ENCODE measurements around the gene LIX1.

The LIX1 gene

DNA sequence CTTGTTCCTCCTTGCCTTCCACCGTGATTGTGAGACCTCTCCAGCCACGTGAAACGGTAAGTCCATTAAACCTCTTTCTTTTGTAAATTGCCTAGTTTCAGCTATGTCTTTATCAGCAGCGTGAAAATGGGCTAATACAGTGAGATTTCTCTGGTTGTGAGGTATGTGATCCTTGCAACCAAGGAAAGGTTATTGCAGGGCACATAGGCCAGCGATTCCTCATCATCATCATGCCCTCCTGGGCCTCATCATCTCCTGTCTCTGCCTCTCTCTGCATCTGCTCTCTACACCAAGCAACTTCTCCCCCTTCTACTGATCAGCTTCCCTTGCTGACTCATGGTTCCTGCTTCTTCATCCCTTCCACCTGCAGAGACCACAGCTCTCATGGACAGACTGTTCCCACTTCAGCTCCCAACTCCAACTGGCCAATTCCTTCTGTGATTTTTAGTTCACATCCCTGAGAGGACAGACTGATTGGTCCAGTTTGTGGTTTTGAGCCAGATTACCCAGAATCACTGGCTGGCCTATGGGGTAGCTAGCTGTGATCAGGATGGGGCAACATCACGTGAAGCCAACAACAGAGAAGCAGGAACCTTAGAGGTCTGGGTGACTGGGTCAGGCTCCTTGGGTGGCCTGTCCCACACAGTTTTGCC lies 53.1 kb downstream of the LIX1 start:
- Histone ChIP-seq H4K12ac (ENCODE audit: low read depth, low read length) (no peak overlapping the region), H3K4ac (ENCODE audit: low read depth, low read length) (no peak overlapping the region), H3K4me2 (ENCODE audit: low read length) (no peak overlapping the region), H3K14ac (ENCODE audit: low read length) (no peak overlapping the region), H3K18ac (ENCODE audit: low read length) (no peak overlapping the region), H3K79me2 (ENCODE audit: control insufficient read depth, insufficient read depth, low read length, poor library complexity) (no peaks in the 10 kb centered on the region), H2BK5ac (ENCODE audit: low read depth, low read length, poor library complexity) (no peak overlapping the region), H2AFZ (ENCODE audit: insufficient read depth, low read length, poor library complexity) (no peak overlapping the region), H3K23ac (ENCODE audit: low read length) (no peak overlapping the region), H3K27me3 (ENCODE audit: insufficient read depth, low read length) (no peaks in the 10 kb centered on the region), H3K9ac (ENCODE audit: low read length) (no peak overlapping the region), H4K8ac (ENCODE audit: low read depth, low read length) (no peak overlapping the region), H3K9me3 (ENCODE audit: insufficient read depth, low read depth, low read length) (peaks cover 7% of the 10 kb centered on the region), H4K91ac (ENCODE audit: low read depth, low read length) (no peak overlapping the region), H2BK120ac (ENCODE audit: insufficient read depth, low read length, poor library complexity) (no peak overlapping the region), H3K27ac (ENCODE audit: low read depth, low read length) (no peak overlapping the region), H2AK5ac (ENCODE audit: low read length) (no peak overlapping the region), H2BK12ac (ENCODE audit: low read length) (no peak overlapping the region), H3K36me3 (ENCODE audit: control insufficient read depth in 1 of 2, insufficient read depth in 2 of 2, low read length in 2 of 2) (no peaks in the 10 kb centered on the region), H3K4me3 (ENCODE audit: low read depth, low read length) (no peak overlapping the region), H3K79me1 (ENCODE audit: low read length) (no peaks in the 10 kb centered on the region), H3K4me1 (ENCODE audit: control insufficient read depth in 1 of 2, insufficient read depth in 2 of 2, low read length in 2 of 2) (peaks cover 5% of the 10 kb centered on the region in 2 experiments)
- WGBS (ENCODE audit: extremely low coverage, insufficient coverage, insufficient read length), result no CpG with 5 or more reads among the region's 6 CpGs
- no peak for DNase-seq

DNA sequence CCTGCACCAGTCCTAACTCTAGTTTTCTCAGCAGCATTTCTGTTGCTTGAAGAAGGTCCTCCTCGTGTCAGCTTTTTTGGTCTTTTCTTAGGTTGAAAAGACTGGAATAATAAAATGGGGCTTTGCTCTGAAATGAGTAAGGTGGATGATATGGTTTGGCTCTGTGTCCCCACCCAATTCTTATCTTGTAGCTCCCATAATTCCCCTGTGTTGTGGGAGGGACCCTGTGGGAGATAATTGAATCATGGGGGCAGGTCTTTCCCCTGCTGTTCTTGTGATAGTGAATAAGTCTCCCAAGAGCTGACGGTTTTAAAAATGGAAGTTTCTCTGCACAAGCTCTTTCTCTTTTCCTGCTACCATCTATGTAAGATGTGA lies 53.6 kb downstream of the LIX1 start:
- H3K79me2 ChIP-seq (ENCODE audit: control insufficient read depth, insufficient read depth, low read length, poor library complexity), result no peaks in the 10 kb centered on the region
- H3K36me3 ChIP-seq (ENCODE audit: control insufficient read depth in 1 of 2, insufficient read depth in 2 of 2, low read length in 2 of 2), result no peaks in the 10 kb centered on the region
- no peak overlapping the region for H2BK5ac ChIP-seq (ENCODE audit: low read depth, low read length, poor library complexity)
- H3K4me3 ChIP-seq (ENCODE audit: low read depth, low read length), result no peak overlapping the region
- H3K4me2 ChIP-seq (ENCODE audit: low read length), result no peak overlapping the region
- WGBS (ENCODE audit: extremely low coverage, insufficient coverage, insufficient read length), result no CpG with 5 or more reads among the region's 2 CpGs
- no peak overlapping the region for H3K23ac ChIP-seq (ENCODE audit: low read length)
- H3K27me3 ChIP-seq (ENCODE audit: insufficient read depth, low read length), result no peaks in the 10 kb centered on the region
- no peak overlapping the region for H4K12ac ChIP-seq (ENCODE audit: low read depth, low read length)
- H3K27ac ChIP-seq (ENCODE audit: low read depth, low read length), result no peak overlapping the region
- H3K18ac ChIP-seq (ENCODE audit: low read length), result no peak overlapping the region
- H3K4me1 ChIP-seq (ENCODE audit: control insufficient read depth in 1 of 2, insufficient read depth in 2 of 2, low read length in 2 of 2), result peaks cover 5% of the 10 kb centered on the region in 2 experiments
- H4K8ac ChIP-seq (ENCODE audit: low read depth, low read length), result no peak overlapping the region
- no peak overlapping the region for H3K4ac ChIP-seq (ENCODE audit: low read depth, low read length)
- no peaks in the 10 kb centered on the region for H3K79me1 ChIP-seq (ENCODE audit: low read length)
- H2AFZ ChIP-seq (ENCODE audit: insufficient read depth, low read length, poor library complexity), result no peak overlapping the region
- no peak overlapping the region for H2BK12ac ChIP-seq (ENCODE audit: low read length)
- H3K9me3 ChIP-seq (ENCODE audit: insufficient read depth, low read depth, low read length), result peaks cover 7% of the 10 kb centered on the region
- no peak for DNase-seq
- H2BK120ac ChIP-seq (ENCODE audit: insufficient read depth, low read length, poor library complexity), result no peak overlapping the region
- no peak overlapping the region for H3K14ac ChIP-seq (ENCODE audit: low read length)
- no peak overlapping the region for H2AK5ac ChIP-seq (ENCODE audit: low read length)
- no peak overlapping the region for H3K9ac ChIP-seq (ENCODE audit: low read length)
- no peak overlapping the region for H4K91ac ChIP-seq (ENCODE audit: low read depth, low read length)

DNA sequence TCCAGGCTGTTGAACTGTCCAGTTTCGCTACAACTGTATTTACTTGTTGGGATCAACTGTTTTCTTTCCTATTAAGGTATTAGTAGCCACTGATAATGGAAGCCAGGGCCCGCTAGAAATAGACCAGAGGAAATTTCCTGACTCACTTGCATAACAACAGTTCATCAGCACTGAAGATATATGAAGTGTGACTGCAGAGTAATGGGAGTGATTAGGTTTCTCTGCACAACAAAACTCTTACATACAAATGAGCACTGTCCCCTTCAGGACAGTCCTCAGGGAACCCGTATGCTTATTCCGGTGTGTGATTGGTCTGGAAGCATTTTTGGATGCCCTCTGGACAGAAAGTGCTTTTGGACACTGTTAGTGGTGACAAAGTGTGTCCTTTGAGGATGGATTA lies 55.3 kb downstream of the LIX1 start:
- Histone ChIP-seq H3K4me2 (ENCODE audit: low read length) (no peak overlapping the region), H3K9me3 (ENCODE audit: insufficient read depth, low read depth, low read length) (peaks cover 7% of the 10 kb centered on the region), H3K4me3 (ENCODE audit: low read depth, low read length) (no peak overlapping the region), H2BK120ac (ENCODE audit: insufficient read depth, low read length, poor library complexity) (no peak overlapping the region), H3K18ac (ENCODE audit: low read length) (no peak overlapping the region), H3K4me1 (ENCODE audit: control insufficient read depth in 1 of 2, insufficient read depth in 2 of 2, low read length in 2 of 2) (peaks cover 5% of the 10 kb centered on the region in 2 experiments), H2BK12ac (ENCODE audit: low read length) (no peak overlapping the region), H3K27me3 (ENCODE audit: insufficient read depth, low read length) (no peaks in the 10 kb centered on the region), H2AFZ (ENCODE audit: insufficient read depth, low read length, poor library complexity) (no peak overlapping the region), H3K9ac (ENCODE audit: low read length) (no peak overlapping the region), H3K36me3 (ENCODE audit: control insufficient read depth in 1 of 2, insufficient read depth in 2 of 2, low read length in 2 of 2) (no peaks in the 10 kb centered on the region), H4K91ac (ENCODE audit: low read depth, low read length) (no peak overlapping the region), H3K4ac (ENCODE audit: low read depth, low read length) (no peak overlapping the region), H4K8ac (ENCODE audit: low read depth, low read length) (no peak overlapping the region), H3K79me2 (ENCODE audit: control insufficient read depth, insufficient read depth, low read length, poor library complexity) (no peaks in the 10 kb centered on the region), H4K12ac (ENCODE audit: low read depth, low read length) (no peak overlapping the region), H3K27ac (ENCODE audit: low read depth, low read length) (no peak overlapping the region), H2BK5ac (ENCODE audit: low read depth, low read length, poor library complexity) (no peak overlapping the region), H2AK5ac (ENCODE audit: low read length) (no peak overlapping the region), H3K23ac (ENCODE audit: low read length) (no peak overlapping the region), H3K79me1 (ENCODE audit: low read length) (no peaks in the 10 kb centered on the region), H3K14ac (ENCODE audit: low read length) (no peak overlapping the region)
- DNase-seq, result no peak
- WGBS (ENCODE audit: extremely low coverage, insufficient coverage, insufficient read length), result no CpG with 5 or more reads among the region's 4 CpGs

DNA sequence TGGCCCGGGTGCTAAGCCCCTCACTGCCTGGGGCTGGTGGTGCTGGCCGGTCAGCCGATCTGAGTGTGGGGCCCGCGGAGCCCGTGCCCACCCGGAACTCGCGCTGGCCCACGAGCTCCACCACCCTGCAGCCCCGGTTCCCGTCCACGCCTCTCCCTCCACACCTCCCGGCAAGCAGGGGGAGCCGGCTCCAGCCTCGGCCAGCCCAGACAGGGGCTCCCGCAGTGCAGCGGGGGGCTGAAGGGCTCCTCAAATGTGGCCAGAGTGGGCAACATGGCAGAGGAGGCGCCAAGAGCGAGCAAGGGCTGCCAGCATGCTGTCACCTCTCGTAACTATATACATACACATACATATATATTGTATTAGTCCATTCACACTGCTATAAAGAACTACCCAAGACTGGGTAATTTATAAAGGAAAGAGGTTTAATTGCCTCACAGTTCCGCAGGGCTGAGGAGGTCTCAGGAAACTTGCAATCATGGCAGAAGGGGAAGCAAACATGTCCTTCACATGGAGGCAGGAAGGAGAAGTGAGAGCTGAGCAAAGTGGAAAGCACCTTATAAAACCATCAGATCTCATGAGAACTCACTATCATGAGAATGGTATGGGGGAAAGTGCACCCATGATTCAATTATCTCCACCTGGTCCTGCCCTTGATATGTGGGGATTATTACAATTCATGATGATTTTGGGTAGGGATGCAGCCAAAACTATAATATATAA lies 56.8 kb downstream of the LIX1 start:
- Histone ChIP-seq H3K27me3 (ENCODE audit: insufficient read depth, low read length) (no peaks in the 10 kb centered on the region), H3K79me2 (ENCODE audit: control insufficient read depth, insufficient read depth, low read length, poor library complexity) (no peaks in the 10 kb centered on the region), H3K9ac (ENCODE audit: low read length) (no peak overlapping the region), H3K36me3 (ENCODE audit: control insufficient read depth in 1 of 2, insufficient read depth in 2 of 2, low read length in 2 of 2) (no peaks in the 10 kb centered on the region), H3K4me3 (ENCODE audit: low read depth, low read length) (no peak overlapping the region), H3K18ac (ENCODE audit: low read length) (no peak overlapping the region), H4K8ac (ENCODE audit: low read depth, low read length) (no peak overlapping the region), H2AFZ (ENCODE audit: insufficient read depth, low read length, poor library complexity) (no peak overlapping the region), H4K91ac (ENCODE audit: low read depth, low read length) (no peak overlapping the region), H3K27ac (ENCODE audit: low read depth, low read length) (no peak overlapping the region), H4K12ac (ENCODE audit: low read depth, low read length) (no peak overlapping the region), H3K14ac (ENCODE audit: low read length) (no peak overlapping the region), H3K4ac (ENCODE audit: low read depth, low read length) (no peak overlapping the region), H2BK5ac (ENCODE audit: low read depth, low read length, poor library complexity) (no peak overlapping the region), H3K23ac (ENCODE audit: low read length) (no peak overlapping the region), H2AK5ac (ENCODE audit: low read length) (no peak overlapping the region), H3K4me2 (ENCODE audit: low read length) (no peak overlapping the region), H3K4me1 (ENCODE audit: control insufficient read depth in 1 of 2, insufficient read depth in 2 of 2, low read length in 2 of 2) (peaks cover 2% of the 10 kb centered on the region in 2 experiments), H3K79me1 (ENCODE audit: low read length) (no peaks in the 10 kb centered on the region), H2BK12ac (ENCODE audit: low read length) (no peak overlapping the region), H2BK120ac (ENCODE audit: insufficient read depth, low read length, poor library complexity) (no peak overlapping the region), H3K9me3 (ENCODE audit: insufficient read depth, low read depth, low read length) (peaks cover 7% of the 10 kb centered on the region)
- no peak for DNase-seq
- WGBS (ENCODE audit: extremely low coverage, insufficient coverage, insufficient read length), result no CpG with 5 or more reads among the region's 22 CpGs

All from trophoblast cell (in vitro differentiated cells and primary cell).